Measurements from ENCODE around the gene MYBPHL.
"Not testable (repeated sequence)": the region's sequence is repeated elsewhere in the genome, so short reads cannot be mapped to it uniquely, and the experiment has no call there.

Gene MYBPHL

DNA sequence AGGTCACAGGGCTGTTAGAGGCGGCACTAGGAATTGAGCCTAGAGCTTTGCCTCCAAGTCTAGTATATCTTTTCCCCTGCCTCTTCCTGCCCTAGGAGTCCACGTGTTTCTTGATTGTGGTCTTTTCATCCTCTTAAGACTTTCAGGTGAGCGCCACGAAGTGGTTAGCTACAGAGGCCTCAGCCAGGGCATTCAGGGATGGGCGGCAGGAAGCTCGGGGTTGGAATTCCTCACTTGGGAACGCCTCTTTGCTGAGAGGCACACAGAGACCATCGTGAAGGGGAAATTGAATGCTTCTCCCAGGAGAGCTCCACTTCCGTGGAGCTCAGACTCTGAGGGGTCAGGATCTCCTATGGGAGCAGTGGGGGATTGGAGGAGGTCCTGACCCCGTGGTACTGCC lies 820 bp downstream of the MYBPHL start:
- not testable (repeated sequence) for DNase-seq (ENCODE audit: low read depth)

DNA sequence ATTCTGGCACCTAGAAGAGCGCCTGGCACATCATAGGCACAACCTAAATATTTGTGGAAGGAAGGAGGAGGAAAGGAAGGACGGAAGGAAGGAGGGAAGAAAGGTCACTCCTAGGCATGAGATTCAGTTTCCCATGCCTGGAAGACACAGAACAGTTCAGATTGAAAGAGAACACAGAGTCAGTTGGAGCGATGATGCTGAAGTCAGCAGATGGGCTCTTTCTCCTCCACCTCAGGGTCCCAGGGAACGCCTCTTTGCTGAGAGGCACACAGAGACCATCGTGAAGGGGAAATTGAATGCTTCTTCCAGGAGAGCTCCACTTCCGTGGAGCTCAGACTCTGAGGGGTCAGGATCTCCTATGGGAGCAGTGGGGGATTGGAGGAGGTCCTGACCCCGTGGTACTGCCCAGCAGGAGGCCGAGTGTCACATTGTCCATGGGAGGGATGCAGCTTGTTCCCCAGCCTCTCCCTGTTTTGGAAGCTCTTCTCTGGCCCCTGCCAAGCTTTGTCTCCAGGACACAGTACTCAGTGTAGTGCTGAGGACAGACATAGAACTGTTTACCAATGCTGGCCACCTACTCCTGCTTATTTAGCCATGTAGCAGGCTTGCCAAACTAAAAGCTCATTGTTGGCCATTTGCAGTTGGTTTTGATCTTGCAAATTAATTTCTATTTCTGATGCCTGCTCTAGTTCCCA lies 2.4 kb downstream of the MYBPHL start:
- no peak for DNase-seq (ENCODE audit: low read depth)

GRCh38 chr1:109301874-109302273 lies 4.9 kb downstream of the MYBPHL start:
- DNase-seq (ENCODE audit: low read depth) = no peak

- DNase-seq (ENCODE audit: low read depth) = no peak
Observed at GRCh38 chr1:109300650-109301151, 6.1 kb downstream of the MYBPHL start.

DNA sequence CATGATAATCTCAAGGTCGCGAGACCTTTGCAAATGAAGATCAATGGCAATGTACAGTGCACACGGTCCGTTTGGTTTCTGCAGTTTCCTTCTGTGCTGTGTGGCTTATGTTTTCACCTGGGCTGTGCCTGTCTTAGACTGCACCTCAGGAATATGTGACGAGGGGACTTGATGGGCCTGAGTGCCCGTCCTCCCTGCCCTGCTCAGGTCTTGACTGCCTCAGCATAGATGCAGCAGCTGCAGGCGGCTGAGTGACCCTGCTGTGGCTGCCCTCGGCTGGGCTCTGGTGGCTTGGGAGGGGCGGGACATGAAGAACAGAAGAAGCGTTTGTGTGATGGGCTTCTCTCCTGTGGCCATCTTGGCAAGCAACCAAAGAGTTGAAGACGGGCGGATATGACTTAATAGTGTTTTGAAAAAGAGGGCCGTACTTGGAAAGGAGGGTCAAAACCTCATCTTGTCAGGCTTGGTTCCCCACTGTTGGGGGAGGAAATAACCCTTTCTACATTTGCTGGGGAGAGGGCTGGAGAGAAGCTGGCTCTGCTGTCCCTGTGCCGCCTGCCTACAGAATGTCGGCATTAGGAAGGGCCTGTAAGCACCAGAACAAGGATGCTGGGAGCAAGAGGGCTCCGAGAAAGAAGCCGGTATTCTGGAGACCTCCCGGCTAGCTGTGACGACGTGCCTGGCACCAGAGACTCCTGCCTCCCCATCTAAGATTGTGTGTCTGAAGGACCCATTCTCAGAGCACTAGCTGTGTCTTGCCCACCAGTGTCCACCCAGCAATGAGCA lies 7.1 kb downstream of the MYBPHL start:
- no peak for DNase-seq (ENCODE audit: low read depth)

DNA sequence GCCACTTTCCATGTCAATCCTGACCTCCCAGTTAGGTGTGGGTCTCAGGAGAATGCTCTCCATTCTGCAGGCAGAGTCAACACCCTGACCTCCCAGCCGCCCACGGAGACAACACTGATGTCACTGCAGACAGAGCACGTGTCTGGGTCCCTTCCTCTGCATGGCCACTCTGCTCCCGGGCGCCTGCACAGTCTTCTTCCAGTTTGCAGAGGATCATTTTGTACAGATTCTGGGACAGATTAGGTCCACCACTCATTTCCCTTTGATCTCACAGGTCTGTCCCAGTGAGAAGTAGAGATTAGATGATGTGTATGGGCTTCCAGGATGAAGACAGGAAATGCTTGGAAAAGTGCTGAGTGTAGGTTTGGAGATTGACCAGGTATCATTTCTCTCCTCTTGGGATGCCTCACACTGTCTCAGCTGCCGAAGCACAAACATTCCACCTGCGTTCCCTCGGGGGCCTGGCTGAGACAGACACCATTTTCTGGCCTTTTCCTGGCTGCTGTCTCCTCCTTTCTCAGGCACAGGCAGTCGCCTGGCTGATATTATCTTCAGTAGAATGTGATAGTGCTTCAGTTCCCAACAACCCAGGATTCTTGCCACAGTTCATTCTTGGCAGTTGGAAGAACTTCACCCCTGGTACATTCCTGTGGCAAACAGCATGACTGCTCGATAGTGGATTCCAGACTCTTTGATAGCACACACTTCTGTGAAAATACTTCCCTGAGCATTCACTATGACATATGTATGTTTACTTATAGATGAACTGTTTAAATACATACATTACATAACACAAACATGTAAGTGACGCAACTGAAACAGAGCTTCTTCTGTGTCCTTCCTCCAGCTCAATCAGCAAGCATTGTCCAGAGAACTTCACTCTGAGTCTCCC lies 7.9 kb downstream of the MYBPHL start:
- peak; percentile 45 for DNase-seq (ENCODE audit: low read depth)

- no peak for DNase-seq (ENCODE audit: low read depth)
Observed at GRCh38 chr1:109296782-109297181, 10.0 kb downstream of the MYBPHL start.

DNA sequence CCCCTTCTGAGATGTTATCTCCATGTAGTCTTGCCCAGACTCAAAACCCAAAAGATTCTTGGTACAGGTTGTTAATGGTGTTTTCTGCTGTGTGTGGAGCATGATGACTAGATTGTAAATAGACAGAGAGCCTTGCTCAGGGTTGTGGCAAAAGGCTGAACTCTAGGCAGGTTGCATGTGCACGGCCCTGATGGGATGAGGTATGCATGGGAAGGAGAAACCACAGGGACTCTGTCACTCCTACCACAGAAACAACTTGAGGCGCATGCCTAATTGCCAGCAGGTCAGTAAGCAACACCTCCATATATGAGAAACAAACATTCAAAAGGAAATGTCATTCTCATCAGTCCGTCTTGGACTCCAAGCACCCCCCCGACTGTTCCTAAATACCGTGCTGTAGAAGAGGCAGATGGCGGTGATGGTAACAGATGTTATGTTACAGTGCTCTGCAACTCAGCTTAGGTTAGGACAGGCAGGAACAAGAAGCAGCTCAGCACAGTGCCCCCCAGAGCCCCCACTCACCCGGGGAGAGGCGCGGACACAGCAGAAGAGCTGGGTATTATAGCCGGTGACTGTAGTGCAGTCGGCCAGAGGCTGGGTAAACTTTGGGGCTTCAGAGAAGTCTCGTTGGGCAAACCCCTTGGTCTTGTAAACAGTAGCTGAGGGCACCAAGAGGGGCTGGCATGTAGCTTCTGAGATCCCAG lies 10.9 kb downstream of the MYBPHL start:
- DNase-seq (ENCODE audit: low read depth) = no peak

GRCh38 chr1:109294481-109294880 lies 12.3 kb downstream of the MYBPHL start:
- DNase-seq (ENCODE audit: low read depth) = no peak

DNA sequence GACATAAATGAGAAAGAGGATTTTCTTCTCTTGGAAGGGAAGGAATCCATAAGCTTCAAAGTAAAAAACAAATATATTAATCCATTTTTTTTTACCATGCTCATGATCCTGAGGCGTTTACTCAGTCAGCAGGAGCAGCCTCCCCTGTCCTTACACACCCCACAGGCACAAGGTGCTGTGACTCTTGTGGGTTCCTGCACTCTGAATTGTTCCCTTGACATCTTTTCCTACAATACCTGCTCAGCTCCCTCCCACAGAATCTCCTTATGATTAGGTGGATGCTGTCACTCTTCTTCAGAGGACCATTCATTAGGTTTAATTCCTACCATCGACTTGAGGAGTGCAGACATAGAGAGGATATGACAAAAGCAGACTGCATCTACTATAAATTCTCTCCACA lies 13.8 kb downstream of the MYBPHL start:
- DNase-seq (ENCODE audit: low read depth) = no peak

DNA sequence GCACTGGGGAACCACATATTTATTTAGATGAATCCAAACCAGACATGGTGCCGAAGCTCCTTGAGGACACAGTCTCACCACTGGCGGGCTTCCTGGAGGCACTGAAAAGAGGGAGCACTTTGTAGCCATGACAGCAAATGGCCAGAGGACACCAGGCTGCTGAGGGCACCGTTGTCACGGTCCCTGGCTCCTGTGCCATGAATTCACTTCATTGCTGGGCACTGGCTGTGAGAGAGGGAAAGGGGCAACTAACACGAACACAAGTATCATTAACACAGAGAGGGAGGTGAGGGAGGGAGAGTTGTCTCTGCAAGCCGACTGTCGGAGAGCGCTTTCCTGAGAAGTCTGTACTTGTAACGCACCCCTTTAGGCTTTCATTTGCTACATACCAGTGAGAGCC lies 14.4 kb downstream of the MYBPHL start:
- DNase-seq (ENCODE audit: low read depth) = no peak

DNA sequence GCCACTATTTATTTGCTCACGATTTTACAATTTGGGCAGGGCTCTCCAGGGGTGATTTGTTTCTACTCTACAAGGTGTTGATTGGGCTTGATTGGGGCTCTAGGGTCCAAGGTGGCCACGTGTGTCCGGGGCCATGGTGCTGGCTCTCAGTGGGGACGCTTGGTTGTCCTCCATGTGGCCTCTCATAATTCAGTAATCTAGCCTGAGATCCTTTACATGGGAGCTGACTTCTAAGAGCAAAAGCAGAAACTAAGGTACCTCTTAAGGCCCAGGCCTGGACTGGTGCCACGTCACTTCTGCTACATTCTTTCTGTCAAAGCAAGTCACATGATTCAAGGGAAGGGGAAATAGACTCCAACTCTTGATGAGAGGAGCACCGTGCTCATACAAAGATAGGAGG lies 15.8 kb downstream of the MYBPHL start:
- DNase-seq (ENCODE audit: low read depth) = no peak

GRCh38 chr1:109290137-109290536 lies 16.7 kb downstream of the MYBPHL start:
- no peak for DNase-seq (ENCODE audit: low read depth)

GRCh38 chr1:109286762-109287161 lies 20.0 kb downstream of the MYBPHL start:
- not testable (repeated sequence) for DNase-seq (ENCODE audit: low read depth)

DNA sequence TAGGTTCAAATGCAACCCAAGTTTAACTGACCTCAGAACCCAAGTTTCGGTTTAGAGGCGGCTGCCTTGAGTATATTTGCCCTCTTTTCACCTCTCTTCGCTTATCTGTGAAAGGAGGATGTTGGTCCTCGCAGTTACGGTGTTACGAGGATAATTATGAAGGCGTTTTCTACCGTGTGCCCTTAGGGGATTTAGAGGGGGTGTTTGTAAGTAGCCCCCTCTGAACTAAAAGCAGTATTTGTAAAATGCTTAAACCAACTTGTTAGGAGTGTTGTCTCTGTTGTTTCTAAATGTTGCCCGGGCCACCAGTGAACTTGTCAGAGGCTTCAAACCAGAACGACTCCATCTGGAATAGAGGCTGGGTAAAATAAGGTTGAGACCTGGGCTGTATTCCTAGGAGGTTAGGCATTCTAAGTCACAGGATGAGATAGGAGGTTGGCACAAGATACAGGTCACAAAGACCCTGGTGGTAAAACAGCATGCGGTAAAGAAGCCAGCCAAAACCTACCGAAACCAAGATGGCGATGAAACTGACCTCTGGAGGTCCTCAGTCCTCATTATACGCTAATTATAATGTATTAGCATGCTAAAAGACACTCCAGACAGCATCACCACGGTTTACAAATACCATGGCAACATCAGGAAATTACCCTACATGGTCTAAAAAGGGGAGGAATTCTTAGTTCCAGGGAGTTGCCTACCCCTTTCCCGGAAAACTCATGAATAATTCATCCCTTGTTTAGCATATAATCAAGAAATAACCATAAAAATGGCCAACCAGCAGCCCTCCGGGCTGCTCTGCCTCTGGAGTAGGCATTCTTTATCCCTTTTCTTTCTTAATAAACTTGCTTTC lies 22.8 kb downstream of the MYBPHL start:
- no peak for DNase-seq (ENCODE audit: low read depth)

- DNase-seq (ENCODE audit: low read depth) = peak; percentile 93
Observed at GRCh38 chr1:109282952-109283747, 23.7 kb downstream of the MYBPHL start, which contains the start of gene PSRC1. Gene PSRC1, minus strand, starts transcription at chr1:109283145.

DNA sequence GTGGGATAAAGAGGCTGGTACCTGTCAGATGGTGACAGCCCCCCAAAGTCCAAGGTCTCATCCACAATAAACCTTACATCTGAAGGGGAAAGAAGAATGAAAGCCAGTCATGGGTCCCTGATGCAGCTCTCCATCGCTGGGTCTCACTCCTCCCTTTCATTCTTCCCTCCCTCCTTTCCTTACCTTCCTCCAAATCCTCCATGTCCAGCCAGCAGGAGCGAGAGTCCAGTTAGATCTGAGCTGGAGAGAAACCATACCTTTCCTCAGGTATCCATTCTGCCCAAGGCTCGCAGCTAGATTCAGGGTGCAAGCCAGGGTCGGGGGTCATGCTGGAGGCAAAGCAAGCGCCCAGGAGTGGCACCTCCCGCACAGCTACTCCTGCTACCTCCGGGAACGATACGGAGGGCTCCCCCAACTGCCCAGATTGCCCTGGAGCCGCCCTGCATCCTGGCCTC lies 24.3 kb downstream of the MYBPHL start:
- no peak for DNase-seq (ENCODE audit: low read depth)

- no peak for DNase-seq (ENCODE audit: low read depth)
Observed at GRCh38 chr1:109281680-109282496, 24.9 kb downstream of the MYBPHL start.

DNA sequence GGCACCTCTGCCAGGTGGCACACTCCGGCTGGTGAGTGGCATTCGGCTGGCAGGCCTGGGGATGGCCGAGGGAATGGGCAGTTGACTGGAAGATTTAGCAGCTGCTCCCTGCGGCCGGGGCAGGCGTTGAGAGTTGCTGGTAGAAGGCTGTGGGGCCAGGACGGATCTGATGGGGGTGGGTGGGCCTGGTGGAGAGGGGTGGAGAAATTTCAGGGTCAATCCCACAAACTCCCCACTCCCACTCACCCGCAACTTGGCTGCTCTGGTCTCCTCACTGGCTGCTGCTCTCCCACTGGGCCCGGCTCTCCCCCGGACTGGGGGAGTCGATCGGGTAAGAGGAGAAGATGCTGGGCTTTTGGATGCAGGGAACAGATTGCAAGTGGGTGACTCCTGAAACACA lies 25.9 kb downstream of the MYBPHL start:
- no peak for DNase-seq (ENCODE audit: low read depth)
